Measurements from ENCODE around the gene CIB4. TPM values are rescaled to one million over a fixed set of nuclear protein-coding genes. Genes with fewer than 3 reads are reported as not detected.

CIB4 gene
- total and polyA plus RNA-seq, 2 donors (not counting 1 experiment from before 2014, with no cell fraction given), result not detected

DNA sequence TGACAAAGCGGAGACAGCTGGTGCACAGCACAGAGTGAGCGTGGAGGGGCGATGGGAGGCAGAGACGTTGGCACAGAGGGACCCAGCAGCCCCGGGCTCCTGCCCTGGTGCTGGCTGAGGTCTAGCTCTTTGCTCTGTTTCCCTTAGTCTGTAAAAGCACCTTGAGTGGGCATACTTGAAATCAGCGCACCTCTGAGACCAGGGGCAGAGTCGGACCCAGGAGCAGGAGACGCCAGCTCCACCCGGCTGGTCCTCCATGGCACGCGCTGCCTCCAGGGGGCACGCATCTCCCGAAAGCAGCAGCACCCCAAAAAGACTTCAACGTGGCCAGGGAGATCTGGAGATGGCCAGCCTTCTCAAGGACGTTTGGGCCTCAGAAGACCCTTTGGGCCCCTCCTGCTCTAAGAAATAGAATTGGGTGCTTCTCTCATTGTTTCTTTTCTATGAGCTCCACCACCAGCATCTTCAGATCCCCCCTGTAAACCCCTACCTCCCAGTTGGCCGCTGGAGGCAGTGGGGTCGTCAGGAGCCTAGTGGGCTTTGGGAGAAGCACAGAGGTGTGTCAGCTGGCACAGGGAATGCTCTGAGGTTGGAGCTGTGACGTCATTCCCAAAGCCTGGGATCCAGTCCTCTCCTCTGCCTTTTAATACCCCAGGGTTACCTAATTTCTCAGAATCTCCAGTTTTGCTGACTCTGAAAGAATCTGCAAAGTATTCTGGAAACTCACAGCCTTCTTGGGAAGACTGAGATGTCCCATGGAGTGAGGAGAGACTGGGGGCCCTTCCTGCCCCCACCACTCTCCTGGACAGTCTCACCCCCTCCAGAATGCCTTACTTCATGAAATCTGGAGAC is 58.9 kb downstream of the CIB4 start:
- Mint-ChIP-seq H3K27me3 (peaks cover 41% of the 10 kb centered on the region), H3K4me3 (no peak overlapping the region), H3K9me3 (ENCODE audit: insufficient read depth) (no peaks in the 10 kb centered on the region), H3K27ac (no peak overlapping the region), H3K4me1 (peaks cover 2% of the 10 kb centered on the region)
- DNase-seq (no peak), ATAC-seq (ENCODE audit: low read depth) (no peak)
- no peak overlapping the region for H3K9ac ChIP-seq (ENCODE audit: low read length)
- H3K79me2 ChIP-seq (ENCODE audit: control insufficient read depth, insufficient read depth, low read length), result no peaks in the 10 kb centered on the region
- H2AFZ ChIP-seq (ENCODE audit: insufficient read depth, low read depth, low read length, poor library complexity, severe bottlenecking), result no peak overlapping the region
- no peak overlapping the region for H3K4me3 ChIP-seq (ENCODE audit: control extremely low read depth in 1 of 5, extremely low read depth in 1 of 5, insufficient read depth in 1 of 5, low read depth in 2 of 5, low read length in 4 of 5)
- ChIA-PET POLR2A (no interaction called here), CTCF (no interaction called here)
- peaks cover 0 to 17% (median 0%) of the 10 kb centered on the region in 4 experiments for H3K27me3 ChIP-seq (replicated peaks in 1 of 4; ENCODE audit: control extremely low read depth in 1 of 4, control insufficient read depth in 3 of 4, insufficient read depth in 4 of 4, low read length in 3 of 4)
- H3K27ac ChIP-seq (ENCODE audit: low read length in 2 of 2), result no peak overlapping the region
- no peak for TF ChIP-seq EZH2 (IDR thresholded peaks at IDR 0.05; ENCODE audit: borderline replicate concordance, insufficient read depth, low read depth, low read length, poor library complexity, severe bottlenecking)
- TF ChIP-seq, protein P1, sequence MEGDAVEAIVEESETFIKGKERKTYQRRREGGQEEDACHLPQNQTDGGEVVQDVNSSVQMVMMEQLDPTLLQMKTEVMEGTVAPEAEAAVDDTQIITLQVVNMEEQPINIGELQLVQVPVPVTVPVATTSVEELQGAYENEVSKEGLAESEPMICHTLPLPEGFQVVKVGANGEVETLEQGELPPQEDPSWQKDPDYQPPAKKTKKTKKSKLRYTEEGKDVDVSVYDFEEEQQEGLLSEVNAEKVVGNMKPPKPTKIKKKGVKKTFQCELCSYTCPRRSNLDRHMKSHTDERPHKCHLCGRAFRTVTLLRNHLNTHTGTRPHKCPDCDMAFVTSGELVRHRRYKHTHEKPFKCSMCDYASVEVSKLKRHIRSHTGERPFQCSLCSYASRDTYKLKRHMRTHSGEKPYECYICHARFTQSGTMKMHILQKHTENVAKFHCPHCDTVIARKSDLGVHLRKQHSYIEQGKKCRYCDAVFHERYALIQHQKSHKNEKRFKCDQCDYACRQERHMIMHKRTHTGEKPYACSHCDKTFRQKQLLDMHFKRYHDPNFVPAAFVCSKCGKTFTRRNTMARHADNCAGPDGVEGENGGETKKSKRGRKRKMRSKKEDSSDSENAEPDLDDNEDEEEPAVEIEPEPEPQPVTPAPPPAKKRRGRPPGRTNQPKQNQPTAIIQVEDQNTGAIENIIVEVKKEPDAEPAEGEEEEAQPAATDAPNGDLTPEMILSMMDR (IDR thresholded peaks at IDR 0.05), result no peak
- no peaks in the 10 kb centered on the region for H4K20me1 ChIP-seq (ENCODE audit: control insufficient read depth, insufficient read depth, low read length, poor library complexity, severe bottlenecking)
- peaks cover 0 to 4% (median 0%) of the 10 kb centered on the region in 3 donors for H3K9me3 ChIP-seq (ENCODE audit: control extremely low read depth in 1 of 3, control insufficient read depth in 2 of 3, insufficient read depth in 1 of 3, low read length in 2 of 3)
- no peaks in the 10 kb centered on the region for H3K4me1 ChIP-seq (ENCODE audit: control insufficient read depth in 2 of 2, insufficient read depth in 2 of 2, low read length in 2 of 2)
- intact Hi-C loops (cut with micrococcal nuclease), result no loop called here
- WGBS (ENCODE audit: insufficient coverage), result 93% methylated on average over 15 of the region's 18 CpGs
- H3K36me3 ChIP-seq (replicated peaks in 1 of 2; ENCODE audit: control extremely low read depth in 1 of 2, control insufficient read depth in 1 of 2, extremely low read depth in 1 of 2, insufficient read depth in 2 of 2, low read length in 1 of 2), result no peaks in the 10 kb centered on the region
- H3K4me2 ChIP-seq (replicated peaks; ENCODE audit: low read depth, low read length, poor library complexity, severe bottlenecking), result no peak overlapping the region

DNA sequence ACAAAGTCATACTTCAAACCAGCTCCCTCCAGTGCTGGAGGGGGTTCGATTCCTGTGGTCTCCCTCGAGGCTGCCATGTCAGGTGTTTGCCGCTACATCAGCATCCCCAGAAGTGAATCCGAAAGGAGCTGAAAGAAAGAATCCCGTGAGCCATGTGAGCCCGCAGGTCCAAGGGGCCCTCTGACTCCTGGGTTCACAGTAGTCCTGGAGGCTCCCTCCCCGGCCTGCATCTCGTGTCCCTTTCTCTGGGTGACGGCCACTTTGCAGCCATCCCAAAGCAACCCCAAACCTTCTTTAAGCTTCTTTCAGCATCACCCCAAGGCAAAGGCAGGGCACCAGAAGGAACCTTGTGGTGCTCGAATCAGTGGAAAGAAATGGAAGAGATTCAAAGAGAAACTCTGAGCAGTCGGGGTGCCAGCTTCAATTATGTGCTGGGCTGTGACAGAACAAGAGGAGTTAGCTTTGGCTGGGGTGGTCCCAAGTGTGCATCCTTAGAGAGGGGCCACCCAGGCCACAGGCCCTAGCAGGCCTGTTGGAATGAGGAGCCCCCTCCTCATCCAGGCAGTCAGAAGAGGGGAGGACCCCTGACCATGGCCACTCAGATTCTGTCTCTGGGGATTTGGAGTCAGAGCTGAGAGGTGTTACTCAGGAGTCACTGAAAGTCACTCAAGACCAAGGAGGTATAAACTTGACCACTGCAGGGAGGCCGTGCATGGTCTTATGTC is 59.7 kb downstream of the CIB4 start:
- TF ChIP-seq, protein P1 (IDR thresholded peaks at IDR 0.05), result no peak
- no peak for TF ChIP-seq EZH2 (IDR thresholded peaks at IDR 0.05; ENCODE audit: borderline replicate concordance, insufficient read depth, low read depth, low read length, poor library complexity, severe bottlenecking)
- H3K27me3 ChIP-seq (replicated peaks in 1 of 4; ENCODE audit: control extremely low read depth in 1 of 4, control insufficient read depth in 3 of 4, insufficient read depth in 4 of 4, low read length in 3 of 4), result peaks cover 0 to 20% (median 0%) of the 10 kb centered on the region in 4 experiments
- ChIA-PET POLR2A (no interaction called here), CTCF (no interaction called here)
- ATAC-seq (ENCODE audit: low read depth), result no peak
- no peaks in the 10 kb centered on the region for H4K20me1 ChIP-seq (ENCODE audit: control insufficient read depth, insufficient read depth, low read length, poor library complexity, severe bottlenecking)
- H3K4me3 ChIP-seq (ENCODE audit: control extremely low read depth in 1 of 5, extremely low read depth in 1 of 5, insufficient read depth in 1 of 5, low read depth in 2 of 5, low read length in 4 of 5), result no peak overlapping the region
- H3K27ac ChIP-seq (ENCODE audit: low read length in 2 of 2), result no peak overlapping the region
- DNase-seq, result no peak
- H2AFZ ChIP-seq (ENCODE audit: insufficient read depth, low read depth, low read length, poor library complexity, severe bottlenecking), result no peak overlapping the region
- no peaks in the 10 kb centered on the region for H3K4me1 ChIP-seq (ENCODE audit: control insufficient read depth in 2 of 2, insufficient read depth in 2 of 2, low read length in 2 of 2)
- Mint-ChIP-seq H3K4me3 (no peak overlapping the region), H3K27ac (no peak overlapping the region), H3K4me1 (peaks cover 2% of the 10 kb centered on the region), H3K9me3 (ENCODE audit: insufficient read depth) (no peaks in the 10 kb centered on the region), H3K27me3 (peaks cover 44% of the 10 kb centered on the region)
- no peak overlapping the region for H3K9ac ChIP-seq (ENCODE audit: low read length)
- H3K79me2 ChIP-seq (ENCODE audit: control insufficient read depth, insufficient read depth, low read length), result no peaks in the 10 kb centered on the region
- H3K4me2 ChIP-seq (replicated peaks; ENCODE audit: low read depth, low read length, poor library complexity, severe bottlenecking), result no peak overlapping the region
- WGBS (ENCODE audit: insufficient coverage), result 86% methylated on average over 11 of the region's 12 CpGs
- peaks cover 0 to 4% (median 0%) of the 10 kb centered on the region in 3 donors for H3K9me3 ChIP-seq (ENCODE audit: control extremely low read depth in 1 of 3, control insufficient read depth in 2 of 3, insufficient read depth in 1 of 3, low read length in 2 of 3)
- intact Hi-C loops (cut with micrococcal nuclease), result no loop called here
- no peaks in the 10 kb centered on the region for H3K36me3 ChIP-seq (replicated peaks in 1 of 2; ENCODE audit: control extremely low read depth in 1 of 2, control insufficient read depth in 1 of 2, extremely low read depth in 1 of 2, insufficient read depth in 2 of 2, low read length in 1 of 2)

Measured in B cell (primary cell).